HepG2 (cell line): Measurements from ENCODE around the gene STK17A. TPM values are rescaled to one million over a fixed set of nuclear protein-coding genes. Genes with fewer than 3 reads are reported as not detected.

Source experiments
- ASH2L ChIP-seq: fragments of 300-600, 200-600 bp; sonication (generic); IDR thresholded peaks from 2 replicates; pipeline ENCODE4 v1.7.0; 2017; ENCODE audit warnings: low read depth, mild to moderate bottlenecking, moderate library complexity, mixed read lengths, low read length; ENCODE audit not compliant: insufficient read length
- ATAD3A ChIP-seq: sonication (generic); formaldehyde crosslinking; IDR thresholded peaks from 2 replicates; pipeline ENCODE4 v1.4.0; 2020; ENCODE audit warnings: missing genetic modification reagents
- GFI1 ChIP-seq: sonication (generic); formaldehyde crosslinking; IDR thresholded peaks from 2 replicates; pipeline ENCODE4 v1.5.0; 2020; ENCODE audit warnings: missing genetic modification reagents, mild to moderate bottlenecking, borderline replicate concordance
- GTF2F1 ChIP-seq: fragments of 150-350 bp; IDR thresholded peaks from 2 replicates; pipeline ENCODE4 v1.6.1; 2014; ENCODE audit warnings: low read length
- HCFC1 ChIP-seq: fragments of 150-350 bp; IDR thresholded peaks from 2 replicates; pipeline ENCODE4 v1.6.1; 2014; ENCODE audit warnings: low read depth, low read length
- MATR3 ChIP-seq: sonication (generic); formaldehyde crosslinking; IDR thresholded peaks from 2 replicates; pipeline ENCODE4 v1.4.0; 2020; ENCODE audit warnings: missing genetic modification reagents
- NCOA5 ChIP-seq: sonication (generic); formaldehyde crosslinking; IDR thresholded peaks from 2 replicates; pipeline ENCODE4 v1.4.0; 2020; ENCODE audit warnings: missing genetic modification reagents
- NFE2L1 ChIP-seq: sonication (generic); formaldehyde crosslinking; IDR thresholded peaks from 2 replicates; pipeline ENCODE4 v1.4.0; 2020; ENCODE audit warnings: missing genetic modification reagents, mild to moderate bottlenecking, borderline replicate concordance
- RBAK ChIP-seq: sonication (generic); formaldehyde crosslinking; IDR thresholded peaks from 2 replicates; pipeline ENCODE4 v1.5.1; 2020; ENCODE audit warnings: mild to moderate bottlenecking, missing genetic modification reagents
- SAP130 ChIP-seq: IDR thresholded peaks from 2 replicates; pipeline ENCODE4 v1.6.1; 2016; ENCODE audit warnings: low read depth
- ZNF207 ChIP-seq: fragments of 450-650 bp; IDR thresholded peaks from 2 replicates; pipeline ENCODE4 v1.6.1; 2016; ENCODE audit warnings: antibody characterized with exemption, borderline replicate concordance
- ZNF275 ChIP-seq: sonication (generic); formaldehyde crosslinking; IDR thresholded peaks from 2 replicates; pipeline ENCODE4 v1.8.0; 2022; ENCODE audit warnings: missing genetic modification reagents, mild to moderate bottlenecking, inconsistent platforms, borderline replicate concordance
- ZNF512B ChIP-seq: sonication (generic); formaldehyde crosslinking; IDR thresholded peaks from 2 replicates; pipeline ENCODE4 v1.5.1; 2020; ENCODE audit warnings: missing genetic modification reagents, mild to moderate bottlenecking, borderline replicate concordance
- ZNF75D ChIP-seq: sonication (generic); formaldehyde crosslinking; IDR thresholded peaks from 2 replicates; pipeline ENCODE4 v1.8.1; 2023; ENCODE audit warnings: missing genetic modification reagents, mild to moderate bottlenecking, borderline replicate concordance
- polyA plus RNA-seq, 8 experiments: library from polyadenylated mRNA; depleted of rRNA in 3 of 8; stranded (reverse) in 7 of 8; unstranded in 1 of 8; fragments of >200 nt; fragmentation: Illumina TruSeq in 4 of 8; extraction: Trizol in 4 of 8; gene quantifications; 2 replicates each; pipeline versions ENCODE4 v1.2.1 to v1.2.3, GENCODE V29; 2011 to 2016; ENCODE audit warnings: low read depth in 4 of 8, missing spikeins in 1 of 8, mixed read lengths in 1 of 8; ENCODE audit not compliant: insufficient read depth in 1 of 8
- total RNA-seq, 5 experiments: library from RNA; depleted of rRNA; stranded (reverse); fragments of >200 nt; fragmentation: Illumina TruSeq; extraction: Trizol; gene quantifications; 2 replicates each; pipeline ENCODE4 v1.2.3, GENCODE V29; 2016; ENCODE audit warnings: low read depth in 1 of 5
- TF ChIP-seq, protein P1 (sequence below): sonication (generic); formaldehyde crosslinking; IDR thresholded peaks from 2 replicates; pipeline ENCODE4 v1.4.0; 2020; ENCODE audit warnings: missing genetic modification reagents, borderline replicate concordance
- TF ChIP-seq, protein P2 (sequence below): sonication (generic); formaldehyde crosslinking; IDR thresholded peaks from 2 replicates; pipeline ENCODE4 v1.9.0; 2021; ENCODE audit warnings: mild to moderate bottlenecking, missing genetic modification reagents

Gene STK17A
- total and polyA plus RNA-seq, 2 of the 13 experiments (the other 11 are each of a cell fraction or from before 2014, with no cell fraction given), result 18.6 to 24.3 TPM

DNA sequence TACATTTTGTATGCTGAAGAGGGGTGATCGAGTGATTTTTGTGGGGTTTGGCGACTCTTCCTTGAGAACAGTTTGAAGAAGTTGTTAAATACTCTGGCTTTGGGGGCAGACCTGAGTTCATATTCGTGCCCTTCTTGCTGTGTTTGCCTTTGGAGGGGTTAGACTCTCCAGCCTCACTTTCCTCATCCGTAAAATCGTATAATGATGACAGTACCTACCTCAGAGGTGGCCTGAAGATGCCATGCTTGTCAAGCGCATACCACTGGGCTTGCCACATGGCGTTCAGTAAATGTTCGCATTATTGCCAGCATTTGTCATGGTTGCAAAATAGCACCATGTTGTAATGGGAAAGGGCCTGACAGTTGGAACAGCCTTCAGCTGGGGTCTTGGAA lies 1.3 kb downstream of the STK17A start (continued):
- TF ChIP-seq, protein P1, sequence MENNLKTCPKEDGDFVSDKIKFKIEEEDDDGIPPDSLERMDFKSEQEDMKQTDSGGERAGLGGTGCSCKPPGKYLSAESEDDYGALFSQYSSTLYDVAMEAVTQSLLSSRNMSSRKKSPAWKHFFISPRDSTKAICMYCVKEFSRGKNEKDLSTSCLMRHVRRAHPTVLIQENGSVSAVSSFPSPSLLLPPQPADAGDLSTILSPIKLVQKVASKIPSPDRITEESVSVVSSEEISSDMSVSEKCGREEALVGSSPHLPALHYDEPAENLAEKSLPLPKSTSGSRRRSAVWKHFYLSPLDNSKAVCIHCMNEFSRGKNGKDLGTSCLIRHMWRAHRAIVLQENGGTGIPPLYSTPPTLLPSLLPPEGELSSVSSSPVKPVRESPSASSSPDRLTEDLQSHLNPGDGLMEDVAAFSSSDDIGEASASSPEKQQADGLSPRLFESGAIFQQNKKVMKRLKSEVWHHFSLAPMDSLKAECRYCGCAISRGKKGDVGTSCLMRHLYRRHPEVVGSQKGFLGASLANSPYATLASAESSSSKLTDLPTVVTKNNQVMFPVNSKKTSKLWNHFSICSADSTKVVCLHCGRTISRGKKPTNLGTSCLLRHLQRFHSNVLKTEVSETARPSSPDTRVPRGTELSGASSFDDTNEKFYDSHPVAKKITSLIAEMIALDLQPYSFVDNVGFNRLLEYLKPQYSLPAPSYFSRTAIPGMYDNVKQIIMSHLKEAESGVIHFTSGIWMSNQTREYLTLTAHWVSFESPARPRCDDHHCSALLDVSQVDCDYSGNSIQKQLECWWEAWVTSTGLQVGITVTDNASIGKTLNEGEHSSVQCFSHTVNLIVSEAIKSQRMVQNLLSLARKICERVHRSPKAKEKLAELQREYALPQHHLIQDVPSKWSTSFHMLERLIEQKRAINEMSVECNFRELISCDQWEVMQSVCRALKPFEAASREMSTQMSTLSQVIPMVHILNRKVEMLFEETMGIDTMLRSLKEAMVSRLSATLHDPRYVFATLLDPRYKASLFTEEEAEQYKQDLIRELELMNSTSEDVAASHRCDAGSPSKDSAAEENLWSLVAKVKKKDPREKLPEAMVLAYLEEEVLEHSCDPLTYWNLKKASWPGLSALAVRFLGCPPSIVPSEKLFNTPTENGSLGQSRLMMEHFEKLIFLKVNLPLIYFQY (CRISPR knock-in tag), result no peak
- TF ChIP-seq ATAD3A (CRISPR knock-in tag) (no peak), ZNF275 (CRISPR knock-in tag) (no peak), GTF2F1 (no peak), NCOA5 (CRISPR knock-in tag) (no peak), SAP130 (CRISPR knock-in tag) (peak; percentile 87), ASH2L (no peak), NFE2L1 (CRISPR knock-in tag) (no peak), GFI1 (CRISPR knock-in tag) (no peak), ZNF512B (no peak), HCFC1 (no peak), MATR3 (CRISPR knock-in tag) (no peak), ZNF207 (no peak), ZNF75D (CRISPR knock-in tag) (no peak), RBAK (no peak)
- TF ChIP-seq, protein P2, sequence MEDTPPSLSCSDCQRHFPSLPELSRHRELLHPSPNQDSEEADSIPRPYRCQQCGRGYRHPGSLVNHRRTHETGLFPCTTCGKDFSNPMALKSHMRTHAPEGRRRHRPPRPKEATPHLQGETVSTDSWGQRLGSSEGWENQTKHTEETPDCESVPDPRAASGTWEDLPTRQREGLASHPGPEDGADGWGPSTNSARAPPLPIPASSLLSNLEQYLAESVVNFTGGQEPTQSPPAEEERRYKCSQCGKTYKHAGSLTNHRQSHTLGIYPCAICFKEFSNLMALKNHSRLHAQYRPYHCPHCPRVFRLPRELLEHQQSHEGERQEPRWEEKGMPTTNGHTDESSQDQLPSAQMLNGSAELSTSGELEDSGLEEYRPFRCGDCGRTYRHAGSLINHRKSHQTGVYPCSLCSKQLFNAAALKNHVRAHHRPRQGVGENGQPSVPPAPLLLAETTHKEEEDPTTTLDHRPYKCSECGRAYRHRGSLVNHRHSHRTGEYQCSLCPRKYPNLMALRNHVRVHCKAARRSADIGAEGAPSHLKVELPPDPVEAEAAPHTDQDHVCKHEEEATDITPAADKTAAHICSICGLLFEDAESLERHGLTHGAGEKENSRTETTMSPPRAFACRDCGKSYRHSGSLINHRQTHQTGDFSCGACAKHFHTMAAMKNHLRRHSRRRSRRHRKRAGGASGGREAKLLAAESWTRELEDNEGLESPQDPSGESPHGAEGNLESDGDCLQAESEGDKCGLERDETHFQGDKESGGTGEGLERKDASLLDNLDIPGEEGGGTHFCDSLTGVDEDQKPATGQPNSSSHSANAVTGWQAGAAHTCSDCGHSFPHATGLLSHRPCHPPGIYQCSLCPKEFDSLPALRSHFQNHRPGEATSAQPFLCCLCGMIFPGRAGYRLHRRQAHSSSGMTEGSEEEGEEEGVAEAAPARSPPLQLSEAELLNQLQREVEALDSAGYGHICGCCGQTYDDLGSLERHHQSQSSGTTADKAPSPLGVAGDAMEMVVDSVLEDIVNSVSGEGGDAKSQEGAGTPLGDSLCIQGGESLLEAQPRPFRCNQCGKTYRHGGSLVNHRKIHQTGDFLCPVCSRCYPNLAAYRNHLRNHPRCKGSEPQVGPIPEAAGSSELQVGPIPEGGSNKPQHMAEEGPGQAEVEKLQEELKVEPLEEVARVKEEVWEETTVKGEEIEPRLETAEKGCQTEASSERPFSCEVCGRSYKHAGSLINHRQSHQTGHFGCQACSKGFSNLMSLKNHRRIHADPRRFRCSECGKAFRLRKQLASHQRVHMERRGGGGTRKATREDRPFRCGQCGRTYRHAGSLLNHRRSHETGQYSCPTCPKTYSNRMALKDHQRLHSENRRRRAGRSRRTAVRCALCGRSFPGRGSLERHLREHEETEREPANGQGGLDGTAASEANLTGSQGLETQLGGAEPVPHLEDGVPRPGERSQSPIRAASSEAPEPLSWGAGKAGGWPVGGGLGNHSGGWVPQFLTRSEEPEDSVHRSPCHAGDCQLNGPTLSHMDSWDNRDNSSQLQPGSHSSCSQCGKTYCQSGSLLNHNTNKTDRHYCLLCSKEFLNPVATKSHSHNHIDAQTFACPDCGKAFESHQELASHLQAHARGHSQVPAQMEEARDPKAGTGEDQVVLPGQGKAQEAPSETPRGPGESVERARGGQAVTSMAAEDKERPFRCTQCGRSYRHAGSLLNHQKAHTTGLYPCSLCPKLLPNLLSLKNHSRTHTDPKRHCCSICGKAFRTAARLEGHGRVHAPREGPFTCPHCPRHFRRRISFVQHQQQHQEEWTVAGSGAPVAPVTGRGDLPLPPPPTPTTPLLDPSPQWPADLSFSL (CRISPR knock-in tag), result no peak
